OCI-LY7 (cell line): ENCODE results near the gene WDFY3. TPM values are rescaled to one million over a fixed set of nuclear protein-coding genes. Genes with fewer than 3 reads are reported as not detected.

Experiments used
- BruUV-seq: library from RNA; stranded (reverse); fragments of 400-500 nt; replicated peaks from 2 replicates; lab custom pipeline; 2021; lab: Mats Ljungman, UMichigan
- CTCF ChIA-PET: fragments of 300-600 bp; sonication (Branson Sonifier 250); formaldehyde crosslinking; loops from one replicate; lab custom pipeline; 2022; ENCODE audit warnings: antibody characterized with exemption; ENCODE audit not compliant: unreplicated experiment; lab: Charles Lee
- POLR2A ChIA-PET: fragments of 300-600 bp; sonication (Branson Sonifier 250); formaldehyde crosslinking; loops from one replicate; lab custom pipeline; 2022; ENCODE audit warnings: antibody characterized with exemption; lab: Charles Lee
- DNase-seq: peaks from one replicate; pipeline ENCODE4 v3.0.0-alpha.2; 2015; ENCODE audit warnings: low spot score
- H2AFZ ChIP-seq: fragments of 200-600 bp; sonication (generic), shearing (Covaris generic); 2 replicates; pipeline ENCODE4 v1.6.1; 2014; ENCODE audit warnings: mild to moderate bottlenecking, antibody characterized with exemption, low read length, moderate library complexity
- H3K27ac ChIP-seq: fragments of 200-600 bp; sonication (generic); 2 replicates; pipeline ENCODE4 v1.5.1; 2014; ENCODE audit warnings: mixed run types, low read depth, mild to moderate bottlenecking, moderate library complexity, low read length, inconsistent platforms; ENCODE audit not compliant: poor library complexity, severe bottlenecking
- H3K36me3 ChIP-seq: fragments of 200-600 bp; sonication (generic); 2 replicates; pipeline ENCODE4 v1.6.1; 2014; ENCODE audit warnings: mild to moderate bottlenecking, antibody characterized with exemption, low read length, moderate library complexity, mixed read lengths; ENCODE audit not compliant: insufficient read depth
- H3K4me1 ChIP-seq: fragments of 200-600 bp; sonication (generic); 2 replicates; pipeline ENCODE4 v1.5.1; 2014; ENCODE audit warnings: mild to moderate bottlenecking, low read length; ENCODE audit not compliant: insufficient read depth, poor library complexity, severe bottlenecking
- H3K4me2 ChIP-seq: fragments of 200-600 bp; sonication (generic); 2 replicates; pipeline ENCODE4 v1.6.1; 2014; ENCODE audit warnings: mild to moderate bottlenecking, low read length
- H3K4me3 ChIP-seq: fragments of 200-600 bp; sonication (generic); 2 replicates; pipeline ENCODE4 v1.5.1; 2014; ENCODE audit warnings: mild to moderate bottlenecking, low read depth, low read length; ENCODE audit not compliant: poor library complexity, severe bottlenecking
- H3K79me2 ChIP-seq: fragments of 200-600 bp; sonication (generic); 2 replicates; pipeline ENCODE4 v1.6.1; 2016; ENCODE audit warnings: low read depth, mild to moderate bottlenecking, low read length, moderate library complexity, mixed read lengths; ENCODE audit not compliant: insufficient read depth
- H3K9me2 ChIP-seq: fragments of 200-600 bp; sonication (generic); 2 replicates; pipeline ENCODE4 v1.6.1; 2016; ENCODE audit warnings: mild to moderate bottlenecking, low read length, mixed read lengths; ENCODE audit not compliant: insufficient read depth
- H3K9me3 ChIP-seq: fragments of 200-600 bp; sonication (generic); 2 replicates; pipeline ENCODE4 v1.6.1; 2014; ENCODE audit warnings: mild to moderate bottlenecking, mixed run types, low read length, mixed read lengths
- H4K20me1 ChIP-seq: fragments of 200-600 bp; sonication (generic); 2 replicates; pipeline ENCODE4 v1.6.1; 2014; ENCODE audit warnings: mild to moderate bottlenecking, antibody characterized with exemption, low read length, moderate library complexity, mixed read lengths; ENCODE audit not compliant: insufficient read depth
- EZH2phosphoT487 ChIP-seq: fragments of 200-600 bp; sonication (generic); IDR thresholded peaks from 2 replicates; pipeline ENCODE4 v1.6.1; 2018; ENCODE audit warnings: low read depth, borderline replicate concordance, mild to moderate bottlenecking, mixed run types, antibody characterized with exemption, low read length, moderate library complexity, mixed read lengths
- intact Hi-C: fragments of 100-400 bp; cut with micrococcal nuclease; formaldehyde crosslinking; loops from one replicate; pipeline ENCODE4 v1.10.0; 2022; ENCODE audit not compliant: unreplicated experiment
- total RNA-seq, 2 experiments: library from RNA; depleted of rRNA in 1 of 2; stranded (reverse); fragments of >200 nt in 1 of 2; shearing (Covaris generic) in 1 of 2; gene quantifications; 2 replicates each; pipeline ENCODE4 v1.2.3, GENCODE V29; 2014 to 2022
- TF ChIP-seq, protein P1 (sequence below): fragments of 200-600 bp; sonication (generic); conservative IDR thresholded peaks from 2 replicates; pipeline ENCODE4 v1.5.1; 2014; ENCODE audit warnings: mild to moderate bottlenecking, antibody characterized with exemption, low read length, moderate library complexity, mixed read lengths

WDFY3 gene
- total RNA-seq, 2 experiments from 2014 or later = not detected

DNA sequence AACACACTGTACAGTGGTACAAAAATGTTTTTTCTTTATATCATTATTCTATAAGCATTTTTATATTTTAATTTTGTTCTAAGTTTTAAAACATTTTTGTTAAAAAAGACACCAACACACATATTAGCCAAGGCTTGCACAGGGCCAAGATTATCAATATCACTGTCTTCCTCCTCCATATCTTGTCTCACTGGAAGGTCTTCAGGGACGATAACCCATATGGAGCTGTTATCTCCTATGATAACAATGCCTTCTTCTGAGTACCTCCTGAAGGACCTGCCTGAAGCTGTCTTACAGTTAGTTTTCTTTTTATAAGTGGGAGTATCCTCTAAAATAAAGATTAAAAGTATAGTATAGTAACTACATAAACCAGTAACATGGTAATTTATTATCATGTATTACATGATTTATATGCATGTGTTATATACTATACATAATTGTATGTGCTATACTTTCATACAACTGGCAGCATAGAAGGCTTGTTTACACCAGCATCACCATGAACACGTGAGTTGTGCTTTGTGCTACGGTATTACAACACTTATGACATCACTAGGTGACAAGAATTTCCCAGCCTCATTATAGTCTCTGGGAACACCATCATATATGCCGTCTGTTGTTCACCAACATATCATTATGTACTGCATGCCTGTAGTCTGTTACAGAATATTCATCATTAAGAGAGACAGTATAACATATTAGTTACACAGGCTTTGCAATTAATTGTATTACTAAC lies 90.7 kb downstream of the WDFY3 start:
- Histone ChIP-seq H3K36me3 (no peaks in the 10 kb centered on the region), H3K79me2 (no peaks in the 10 kb centered on the region), H2AFZ (no peak overlapping the region), H3K4me3 (no peak overlapping the region), H3K9me2 (no peaks in the 10 kb centered on the region), H3K4me1 (no peaks in the 10 kb centered on the region), H3K4me2 (no peak overlapping the region), H3K9me3 (no peaks in the 10 kb centered on the region), H4K20me1 (no peaks in the 10 kb centered on the region), H3K27ac (no peak overlapping the region)
- POLR2A ChIA-PET = no interaction called here
- intact Hi-C loops = no loop called here
- TF ChIP-seq, protein P1, sequence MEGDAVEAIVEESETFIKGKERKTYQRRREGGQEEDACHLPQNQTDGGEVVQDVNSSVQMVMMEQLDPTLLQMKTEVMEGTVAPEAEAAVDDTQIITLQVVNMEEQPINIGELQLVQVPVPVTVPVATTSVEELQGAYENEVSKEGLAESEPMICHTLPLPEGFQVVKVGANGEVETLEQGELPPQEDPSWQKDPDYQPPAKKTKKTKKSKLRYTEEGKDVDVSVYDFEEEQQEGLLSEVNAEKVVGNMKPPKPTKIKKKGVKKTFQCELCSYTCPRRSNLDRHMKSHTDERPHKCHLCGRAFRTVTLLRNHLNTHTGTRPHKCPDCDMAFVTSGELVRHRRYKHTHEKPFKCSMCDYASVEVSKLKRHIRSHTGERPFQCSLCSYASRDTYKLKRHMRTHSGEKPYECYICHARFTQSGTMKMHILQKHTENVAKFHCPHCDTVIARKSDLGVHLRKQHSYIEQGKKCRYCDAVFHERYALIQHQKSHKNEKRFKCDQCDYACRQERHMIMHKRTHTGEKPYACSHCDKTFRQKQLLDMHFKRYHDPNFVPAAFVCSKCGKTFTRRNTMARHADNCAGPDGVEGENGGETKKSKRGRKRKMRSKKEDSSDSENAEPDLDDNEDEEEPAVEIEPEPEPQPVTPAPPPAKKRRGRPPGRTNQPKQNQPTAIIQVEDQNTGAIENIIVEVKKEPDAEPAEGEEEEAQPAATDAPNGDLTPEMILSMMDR = no peak
- no peak for TF ChIP-seq EZH2phosphoT487
- no TSS peak for BruUV-seq
- no peak for DNase-seq
- CTCF ChIA-PET = no interaction called here

DNA sequence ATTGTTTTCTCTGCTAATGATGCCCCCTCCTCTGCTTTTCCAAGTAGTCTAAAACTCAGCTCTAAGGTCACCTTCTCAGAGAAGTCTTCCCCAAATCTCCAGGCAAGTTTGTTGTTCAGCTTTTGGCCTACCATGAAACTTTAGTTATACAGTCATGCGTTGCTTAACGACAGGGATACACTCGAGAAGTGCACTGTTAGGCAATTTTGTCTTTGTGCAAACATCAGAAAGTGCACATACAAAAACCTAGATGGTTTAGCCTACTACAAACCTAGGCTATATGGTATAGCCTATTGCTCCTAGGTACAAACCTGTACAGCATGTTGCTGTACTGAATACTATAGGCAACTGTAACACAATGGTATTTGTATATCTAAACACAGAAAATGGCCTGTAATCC lies 91.9 kb downstream of the WDFY3 start:
- H3K4me1 ChIP-seq = no peaks in the 10 kb centered on the region
- TF ChIP-seq, protein P1 = no peak
- TF ChIP-seq EZH2phosphoT487 = no peak
- POLR2A ChIA-PET = no interaction called here
- no peak overlapping the region for H3K4me2 ChIP-seq
- no peak overlapping the region for H3K27ac ChIP-seq
- H4K20me1 ChIP-seq = no peaks in the 10 kb centered on the region
- H3K36me3 ChIP-seq = no peaks in the 10 kb centered on the region
- no TSS peak for BruUV-seq
- H2AFZ ChIP-seq = no peak overlapping the region
- CTCF ChIA-PET = no interaction called here
- H3K9me3 ChIP-seq = no peaks in the 10 kb centered on the region
- no peaks in the 10 kb centered on the region for H3K9me2 ChIP-seq
- intact Hi-C loops = no loop called here
- no peak for DNase-seq
- H3K79me2 ChIP-seq = no peaks in the 10 kb centered on the region
- no peak overlapping the region for H3K4me3 ChIP-seq

DNA sequence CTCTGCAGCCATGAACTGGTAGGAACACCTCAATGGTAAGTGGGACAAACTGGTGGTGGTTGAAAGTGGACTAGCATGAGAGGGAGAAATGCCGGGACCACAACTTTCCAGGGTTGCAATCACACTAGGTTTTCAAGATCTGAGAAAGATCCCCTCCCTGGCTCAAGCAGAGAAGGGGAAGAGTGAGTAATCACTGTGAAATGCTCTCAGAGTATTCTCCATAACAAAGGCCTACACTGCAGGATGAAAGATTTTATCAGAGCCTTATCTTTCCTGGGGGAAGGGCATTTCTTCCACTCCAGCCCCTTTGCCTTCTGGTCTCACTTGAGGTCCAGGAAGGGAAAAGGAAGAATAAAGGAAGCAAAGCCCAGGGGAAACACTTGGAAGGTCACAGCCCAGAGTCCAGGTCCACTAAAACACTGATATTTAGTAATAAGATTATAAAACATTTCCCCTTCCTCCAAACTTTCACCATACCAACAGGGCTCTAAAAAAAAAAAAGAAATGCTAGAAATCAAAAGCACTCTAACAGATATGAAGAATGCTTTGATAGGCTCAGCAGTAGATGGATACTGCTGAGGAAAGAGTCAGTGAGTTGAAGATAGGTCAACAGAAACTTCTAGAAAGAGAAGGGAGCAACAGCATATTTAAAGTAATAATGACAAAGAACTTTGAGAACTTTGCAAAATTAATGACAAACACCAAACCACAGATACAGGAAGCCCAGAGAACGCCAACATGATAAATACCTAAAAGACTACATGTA lies 95.9 kb downstream of the WDFY3 start:
- no peaks in the 10 kb centered on the region for H3K9me2 ChIP-seq
- ChIA-PET CTCF (no interaction called here), POLR2A (no interaction called here)
- H3K4me1 ChIP-seq = no peaks in the 10 kb centered on the region
- intact Hi-C loops = no loop called here
- H3K79me2 ChIP-seq = no peaks in the 10 kb centered on the region
- no peaks in the 10 kb centered on the region for H3K36me3 ChIP-seq
- H3K4me2 ChIP-seq = no peak overlapping the region
- no peaks in the 10 kb centered on the region for H4K20me1 ChIP-seq
- H3K27ac ChIP-seq = no peak overlapping the region
- BruUV-seq = no TSS peak
- no peak for DNase-seq
- no peak overlapping the region for H3K4me3 ChIP-seq
- no peak overlapping the region for H2AFZ ChIP-seq
- TF ChIP-seq, protein P1 = no peak
- TF ChIP-seq EZH2phosphoT487 = no peak
- H3K9me3 ChIP-seq = no peaks in the 10 kb centered on the region
